Right atrium auricular region (tissue), 2 donors: ENCODE data around the gene DHX38. TPM values are rescaled to one million over a fixed set of nuclear protein-coding genes. Genes with fewer than 3 reads are reported as not detected.
"Not testable (repeated sequence)": the region's sequence is repeated elsewhere in the genome, so short reads cannot be mapped to it uniquely, and the experiment has no call there.

ENCODE experiments used
- DNase-seq: peaks from one replicate; pipeline ENCODE4 v3.0.0-alpha.2; 2019; ENCODE audit warnings: low spot score
- H3K27ac ChIP-seq, 2 donors: fragments of 200-600 bp; sonication (generic); 1 replicate in 1 of 2; 2 replicates in 1 of 2; pipeline ENCODE4 v1.5.1; 2016 to 2019
- H3K27me3 ChIP-seq, 2 donors: fragments of 200-600 bp; sonication (generic); one replicate each; pipeline versions ENCODE4 v1.5.1 to v1.6.0; 2017 to 2019
- H3K36me3 ChIP-seq: fragments of 200-600 bp; sonication (generic); one replicate; pipeline ENCODE4 v1.5.1; 2016
- H3K4me1 ChIP-seq, 2 donors: fragments of 200-600 bp; sonication (generic); one replicate each; pipeline versions ENCODE4 v1.5.1 to v1.6.0; 2017 to 2019
- H3K4me3 ChIP-seq, 2 donors: fragments of 200-600 bp; sonication (generic); 1 replicate in 1 of 2; 2 replicates in 1 of 2; pipeline ENCODE4 v1.5.1; 2017 to 2019; ENCODE audit warnings: mild to moderate bottlenecking in 1 of 2, moderate library complexity in 1 of 2
- H3K9me3 ChIP-seq, 2 donors: fragments of 200-600 bp; sonication (generic); one replicate each; pipeline ENCODE4 v1.5.1; 2019
- total RNA-seq, 2 donors: library from RNA; depleted of rRNA; stranded (reverse); fragments of >200 nt; gene quantifications; one replicate each; pipeline ENCODE4 v1.1.0, GENCODE V29; 2016
- TF ChIP-seq, protein P1 (sequence below), 2 donors: fragments of 200-600 bp; sonication (generic); IDR thresholded peaks; one replicate each; pipeline ENCODE4 v1.5.1; 2019; ENCODE audit warnings: antibody characterized with exemption in 2 of 2

Gene DHX38
- total RNA-seq, 2 donors from 2014 or later, result 34.4 to 41.6 TPM

DNA sequence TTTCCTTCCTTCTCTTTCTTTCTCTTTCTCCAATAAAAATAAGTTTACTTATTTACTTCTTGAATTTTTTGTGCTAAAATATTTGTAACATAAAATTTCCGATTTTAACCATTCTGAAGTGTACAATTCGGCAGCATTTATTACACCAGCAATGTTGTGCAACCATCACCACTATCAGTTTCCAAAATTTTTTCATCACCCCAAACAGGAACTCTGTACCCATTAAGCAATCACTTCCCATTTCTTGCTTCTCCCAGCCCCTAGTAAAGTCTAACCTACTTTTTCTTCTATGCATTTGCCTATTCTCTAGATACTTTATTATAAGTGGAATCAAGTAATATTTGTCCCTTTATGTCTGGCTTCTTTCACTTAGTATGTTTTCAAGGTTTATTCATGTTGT, 41.8 kb upstream of the DHX38 start:
- TF ChIP-seq, protein P1, sequence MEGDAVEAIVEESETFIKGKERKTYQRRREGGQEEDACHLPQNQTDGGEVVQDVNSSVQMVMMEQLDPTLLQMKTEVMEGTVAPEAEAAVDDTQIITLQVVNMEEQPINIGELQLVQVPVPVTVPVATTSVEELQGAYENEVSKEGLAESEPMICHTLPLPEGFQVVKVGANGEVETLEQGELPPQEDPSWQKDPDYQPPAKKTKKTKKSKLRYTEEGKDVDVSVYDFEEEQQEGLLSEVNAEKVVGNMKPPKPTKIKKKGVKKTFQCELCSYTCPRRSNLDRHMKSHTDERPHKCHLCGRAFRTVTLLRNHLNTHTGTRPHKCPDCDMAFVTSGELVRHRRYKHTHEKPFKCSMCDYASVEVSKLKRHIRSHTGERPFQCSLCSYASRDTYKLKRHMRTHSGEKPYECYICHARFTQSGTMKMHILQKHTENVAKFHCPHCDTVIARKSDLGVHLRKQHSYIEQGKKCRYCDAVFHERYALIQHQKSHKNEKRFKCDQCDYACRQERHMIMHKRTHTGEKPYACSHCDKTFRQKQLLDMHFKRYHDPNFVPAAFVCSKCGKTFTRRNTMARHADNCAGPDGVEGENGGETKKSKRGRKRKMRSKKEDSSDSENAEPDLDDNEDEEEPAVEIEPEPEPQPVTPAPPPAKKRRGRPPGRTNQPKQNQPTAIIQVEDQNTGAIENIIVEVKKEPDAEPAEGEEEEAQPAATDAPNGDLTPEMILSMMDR (IDR thresholded peaks at IDR 0.05), result no peak
- DNase-seq, result no peak
- H3K4me3 ChIP-seq, result no peak overlapping the region
- H3K9me3 ChIP-seq, result peaks cover 0 to 5% of the 10 kb centered on the region in 2 donors
- H3K36me3 ChIP-seq, result no peaks in the 10 kb centered on the region
- H3K27ac ChIP-seq, result no peak overlapping the region
- H3K27me3 ChIP-seq, result no peaks in the 10 kb centered on the region
- no peaks in the 10 kb centered on the region for H3K4me1 ChIP-seq

DNA sequence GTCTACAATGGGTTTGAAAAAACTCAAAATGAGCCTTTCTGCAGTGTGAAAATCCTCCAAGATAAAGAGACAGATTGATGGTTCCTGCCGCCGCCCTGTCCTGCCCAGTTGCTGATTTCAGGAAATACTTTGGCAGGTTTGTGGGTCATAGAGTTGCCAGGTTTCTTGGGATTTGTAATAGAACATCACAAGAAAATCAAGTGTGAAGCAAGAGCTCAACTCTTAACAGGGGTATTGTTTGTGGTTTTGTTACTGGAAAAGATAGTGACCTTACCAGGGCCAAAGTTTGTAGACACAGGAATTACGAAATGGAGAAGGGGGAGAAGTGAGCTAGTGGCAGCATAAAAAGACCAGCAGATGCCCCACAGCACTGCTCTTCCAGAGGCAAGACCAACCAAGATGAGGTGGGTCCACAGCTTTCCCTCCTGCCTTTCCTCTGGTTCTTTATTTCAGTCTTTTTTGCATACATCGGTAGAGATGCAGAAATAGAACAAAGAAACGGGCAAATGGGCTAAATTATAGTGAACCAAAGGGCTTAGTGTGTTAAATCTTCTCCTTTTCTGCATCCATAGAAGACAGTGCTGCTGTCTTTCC, 39.3 kb upstream of the DHX38 start, which contains the start of gene HP:
HP (plus strand) TSS at position 252 of the 594 bp plus-strand sequence; CDS start at position 400, 148 bp downstream.
- not testable (repeated sequence) for DNase-seq, H3K9me3 ChIP-seq

GRCh38 chr16:72055911-72056310, 37.7 kb upstream of the DHX38 start:
- Histone ChIP-seq H3K27ac (no peak overlapping the region), H3K4me3 (no peak overlapping the region), H3K4me1 (no peaks in the 10 kb centered on the region), H3K36me3 (no peaks in the 10 kb centered on the region), H3K9me3 (no peaks in the 10 kb centered on the region), H3K27me3 (no peaks in the 10 kb centered on the region)
- DNase-seq, result no peak
- TF ChIP-seq, protein P1 (IDR thresholded peaks at IDR 0.05), result no peak

More for the DNA sequence above, 39.3 kb upstream of the DHX38 start, which contains the start of gene HP:
- not testable (repeated sequence) for H3K4me1 ChIP-seq, H3K36me3 ChIP-seq, H3K27ac ChIP-seq, H3K27me3 ChIP-seq, H3K4me3 ChIP-seq

- not testable (repeated sequence) for DNase-seq, H3K9me3 ChIP-seq, H3K36me3 ChIP-seq, H3K4me1 ChIP-seq, H3K27me3 ChIP-seq, H3K27ac ChIP-seq, H3K4me3 ChIP-seq
Measured at GRCh38 chr16:72057313-72057712, 36.3 kb upstream of the DHX38 start.

- not testable (repeated sequence) for H3K4me3 ChIP-seq, H3K27me3 ChIP-seq, H3K9me3 ChIP-seq, DNase-seq, H3K27ac ChIP-seq, H3K4me1 ChIP-seq, H3K36me3 ChIP-seq
Measured at GRCh38 chr16:72059060-72059459, 34.6 kb upstream of the DHX38 start.

DNA sequence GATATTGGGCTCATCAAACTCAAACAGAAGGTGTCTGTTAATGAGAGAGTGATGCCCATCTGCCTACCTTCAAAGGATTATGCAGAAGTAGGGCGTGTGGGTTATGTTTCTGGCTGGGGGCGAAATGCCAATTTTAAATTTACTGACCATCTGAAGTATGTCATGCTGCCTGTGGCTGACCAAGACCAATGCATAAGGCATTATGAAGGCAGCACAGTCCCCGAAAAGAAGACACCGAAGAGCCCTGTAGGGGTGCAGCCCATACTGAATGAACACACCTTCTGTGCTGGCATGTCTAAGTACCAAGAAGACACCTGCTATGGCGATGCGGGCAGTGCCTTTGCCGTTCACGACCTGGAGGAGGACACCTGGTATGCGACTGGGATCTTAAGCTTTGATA, 33.2 kb upstream of the DHX38 start:
- H3K9me3 ChIP-seq, result no peaks in the 10 kb centered on the region
- DNase-seq, result no peak
- no peak overlapping the region for H3K4me3 ChIP-seq
- no peaks in the 10 kb centered on the region for H3K4me1 ChIP-seq
- TF ChIP-seq, protein P1 (IDR thresholded peaks at IDR 0.05), result no peak
- H3K36me3 ChIP-seq, result no peaks in the 10 kb centered on the region
- H3K27ac ChIP-seq, result no peak overlapping the region
- H3K27me3 ChIP-seq, result no peaks in the 10 kb centered on the region

DNA sequence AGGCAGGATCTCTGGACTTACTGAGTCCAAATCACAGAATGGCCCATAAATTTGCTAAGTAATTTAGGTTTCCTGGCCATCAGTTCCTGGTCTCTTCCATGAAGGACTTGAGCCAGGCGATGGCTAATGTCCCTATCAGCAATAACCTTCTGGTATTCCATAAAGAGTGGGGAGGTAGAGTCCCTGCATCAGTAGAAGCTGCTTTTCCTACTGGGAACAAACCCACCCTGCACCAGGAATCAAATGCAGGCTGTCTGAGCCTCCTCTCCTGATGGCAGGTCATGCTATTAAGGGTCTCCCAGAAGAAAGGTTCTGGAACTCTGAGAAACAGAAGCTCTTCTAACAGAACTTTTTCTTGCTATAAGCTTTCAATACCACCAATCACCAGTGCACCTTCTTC, 32.1 kb upstream of the DHX38 start:
- no peaks in the 10 kb centered on the region for H3K36me3 ChIP-seq
- no peak for DNase-seq
- no peak overlapping the region for H3K4me3 ChIP-seq
- TF ChIP-seq, protein P1 (IDR thresholded peaks at IDR 0.05), result no peak
- no peaks in the 10 kb centered on the region for H3K9me3 ChIP-seq
- H3K27ac ChIP-seq, result no peak overlapping the region
- H3K4me1 ChIP-seq, result no peaks in the 10 kb centered on the region
- no peaks in the 10 kb centered on the region for H3K27me3 ChIP-seq
